Measurements from ENCODE around the gene PAGE2B.
"Not testable (repeated sequence)": the region's sequence is repeated elsewhere in the genome, so short reads cannot be mapped to it uniquely, and the experiment has no call there.

PAGE2B gene

GRCh38 chrX:55111578-55112254 lies 36.9 kb downstream of the PAGE2B start:
- DNase-seq = no peak

- not testable (repeated sequence) for DNase-seq
These were observed 41.8 kb downstream of the PAGE2B start for GRCh38 chrX:55116589-55116988.

GRCh38 chrX:55118574-55118973 lies 43.7 kb downstream of the PAGE2B start:
- no peak for DNase-seq

- DNase-seq = no peak
These were observed 44.4 kb downstream of the PAGE2B start for GRCh38 chrX:55119271-55119670.

- DNase-seq = no peak
These were observed 44.9 kb downstream of the PAGE2B start for GRCh38 chrX:55119712-55120111.

- no peak for DNase-seq
These were observed 46.0 kb downstream of the PAGE2B start for GRCh38 chrX:55120761-55121358.

GRCh38 chrX:55123900-55124299 lies 49.1 kb downstream of the PAGE2B start:
- DNase-seq = no peak

GRCh38 chrX:55127692-55128091 lies 52.9 kb downstream of the PAGE2B start:
- no peak for DNase-seq

Data from fibroblast of upper back skin (primary cell).